ENCODE measurements around the gene SLX9. TPM values are rescaled to one million over a fixed set of nuclear protein-coding genes. Genes with fewer than 3 reads are reported as not detected.
"Not testable (repeated sequence)": the region's sequence is repeated elsewhere in the genome, so short reads cannot be mapped to it uniquely, and the experiment has no call there.

The SLX9 gene
- total RNA-seq, 1 experiment from 2014 or later, result 21.7 TPM

DNA sequence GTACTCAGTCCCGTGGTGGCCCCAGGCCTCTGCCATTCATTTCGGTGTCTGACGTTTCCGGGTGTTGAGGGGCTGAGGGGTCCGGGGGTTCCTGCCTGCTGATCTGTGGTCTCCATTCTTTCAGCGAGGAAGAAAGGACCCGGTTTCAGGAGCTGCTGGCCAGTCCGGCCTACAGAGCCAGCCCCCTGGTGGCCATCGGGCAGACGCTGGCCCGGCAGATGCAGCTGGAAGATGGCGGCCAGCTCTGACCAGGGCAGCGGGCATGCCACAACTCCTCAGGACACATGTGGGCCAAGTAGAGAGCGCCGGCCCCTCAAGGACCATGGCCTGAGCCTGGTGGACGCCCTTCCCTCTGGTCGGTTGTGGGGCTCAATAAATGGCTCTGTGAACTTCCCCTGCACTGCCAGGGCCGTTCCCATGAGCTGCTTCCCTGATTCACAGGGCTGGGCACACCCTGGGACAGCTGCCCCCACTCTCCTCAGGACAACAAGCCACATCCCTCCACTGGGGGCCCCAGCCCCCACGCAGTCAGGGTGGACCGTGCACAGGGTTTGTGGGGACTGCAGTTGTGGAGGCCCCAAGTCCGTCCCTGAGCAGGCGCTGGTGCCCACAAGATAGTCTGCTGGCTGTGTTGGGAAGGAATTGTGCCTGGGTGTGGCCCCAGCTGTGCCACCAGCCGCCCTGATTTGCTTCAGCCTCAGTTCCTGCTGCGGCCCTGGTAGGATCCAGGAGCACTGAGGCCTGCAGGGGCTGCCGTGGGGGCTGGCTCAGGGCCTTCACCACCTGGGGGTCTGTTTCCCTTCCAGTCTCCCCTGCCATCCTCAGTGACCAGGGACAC, 36.9 kb downstream of the SLX9 start:
- DNase-seq (ENCODE audit: low spot score), result not testable (repeated sequence)

GRCh38 chr21:44977616-44978340, 37.9 kb downstream of the SLX9 start:
- no peak for DNase-seq (ENCODE audit: low spot score)

GRCh38 chr21:44979687-44980561, 40.1 kb downstream of the SLX9 start:
- DNase-seq (ENCODE audit: low spot score), result no peak

DNA sequence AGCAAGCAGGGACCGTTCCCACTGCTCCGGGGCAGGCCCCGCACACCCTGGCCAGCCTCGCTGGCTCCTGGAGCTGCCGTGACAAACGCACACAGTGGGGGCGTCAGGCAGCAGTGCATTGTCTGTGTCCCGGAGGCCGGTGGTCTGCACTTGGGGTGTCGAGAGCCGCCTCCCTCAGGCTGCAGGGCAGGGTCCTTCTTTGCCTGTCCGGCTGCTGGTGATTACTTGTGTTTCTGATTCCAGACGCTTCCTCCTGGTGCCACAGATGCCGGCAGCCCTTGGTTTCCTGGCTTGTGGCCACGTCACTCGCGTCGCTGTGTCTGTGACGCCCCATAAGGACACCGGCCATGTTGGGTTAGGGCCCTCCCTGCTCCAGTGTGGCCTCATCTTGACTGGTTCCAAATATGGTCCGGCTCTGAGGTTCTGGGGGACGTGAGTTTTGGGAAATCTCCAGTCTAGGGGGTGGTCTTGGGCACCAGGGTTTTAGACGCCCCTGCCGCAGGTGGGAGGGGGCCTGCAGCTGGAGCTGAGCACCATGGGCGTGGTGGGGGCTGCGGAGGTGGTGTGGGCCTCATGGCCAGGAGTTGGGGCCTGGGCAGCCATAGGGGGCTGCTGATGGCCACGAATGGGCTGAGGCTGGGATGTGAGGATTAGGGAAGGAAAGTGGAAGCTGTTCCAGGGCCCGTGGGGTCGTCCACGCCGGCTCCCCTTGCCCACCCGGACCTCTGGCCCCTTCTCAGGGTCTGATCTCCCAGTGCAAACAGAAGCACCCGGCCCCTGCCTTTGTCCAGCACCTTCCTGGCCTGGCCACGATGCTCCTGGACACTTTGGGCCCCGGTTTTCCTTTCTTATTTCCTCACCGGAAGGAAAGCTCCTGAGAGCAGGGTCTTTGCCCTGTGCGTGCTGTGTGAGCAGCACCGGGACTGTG, 41.0 kb downstream of the SLX9 start:
- DNase-seq (ENCODE audit: low spot score), result no peak

DNA sequence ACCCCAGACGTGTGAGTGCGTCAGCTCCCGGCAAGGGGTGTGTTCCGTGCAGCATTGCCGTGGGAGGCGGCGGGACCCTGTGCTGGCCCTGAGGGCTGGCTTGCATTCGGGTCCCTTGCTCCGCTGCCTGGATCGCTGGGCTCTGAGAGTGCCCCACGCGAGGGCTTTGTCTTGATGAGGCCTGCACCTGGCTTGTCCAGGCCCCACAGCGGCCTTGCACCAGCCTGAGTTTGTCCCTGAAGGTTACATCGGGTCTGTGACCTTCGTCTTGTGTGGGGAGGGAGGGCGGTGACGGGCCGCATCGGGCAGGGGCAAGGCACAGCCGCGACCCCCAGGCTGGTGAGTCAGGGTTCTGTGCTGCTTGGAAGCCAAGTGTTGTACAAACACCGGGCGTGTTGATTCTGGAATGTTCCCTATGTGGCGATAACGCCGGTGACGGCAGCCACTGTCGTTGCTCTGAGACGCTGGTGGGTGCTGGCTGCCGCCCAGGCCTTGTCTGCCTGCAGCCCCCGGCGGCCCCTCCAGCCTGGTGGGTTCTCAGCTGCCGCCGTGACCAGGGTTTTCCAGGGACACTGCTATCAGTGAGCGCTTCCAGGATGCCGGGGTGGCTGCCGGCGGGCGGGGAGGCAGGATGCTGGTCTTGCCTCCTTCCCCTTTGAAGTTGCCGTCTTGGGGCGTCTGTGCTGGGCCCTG, 42.9 kb downstream of the SLX9 start:
- DNase-seq (ENCODE audit: low spot score), result no peak

GRCh38 chr21:44983421-44984206, 43.8 kb downstream of the SLX9 start:
- DNase-seq (ENCODE audit: low spot score), result no peak

GRCh38 chr21:44984428-44984791, 44.6 kb downstream of the SLX9 start:
- DNase-seq (ENCODE audit: low spot score), result no peak

- DNase-seq (ENCODE audit: low spot score), result no peak
Observed at GRCh38 chr21:44984792-44985440, 45.1 kb downstream of the SLX9 start.

GRCh38 chr21:44985441-44986401, 45.9 kb downstream of the SLX9 start:
- no peak for DNase-seq (ENCODE audit: low spot score)

DNA sequence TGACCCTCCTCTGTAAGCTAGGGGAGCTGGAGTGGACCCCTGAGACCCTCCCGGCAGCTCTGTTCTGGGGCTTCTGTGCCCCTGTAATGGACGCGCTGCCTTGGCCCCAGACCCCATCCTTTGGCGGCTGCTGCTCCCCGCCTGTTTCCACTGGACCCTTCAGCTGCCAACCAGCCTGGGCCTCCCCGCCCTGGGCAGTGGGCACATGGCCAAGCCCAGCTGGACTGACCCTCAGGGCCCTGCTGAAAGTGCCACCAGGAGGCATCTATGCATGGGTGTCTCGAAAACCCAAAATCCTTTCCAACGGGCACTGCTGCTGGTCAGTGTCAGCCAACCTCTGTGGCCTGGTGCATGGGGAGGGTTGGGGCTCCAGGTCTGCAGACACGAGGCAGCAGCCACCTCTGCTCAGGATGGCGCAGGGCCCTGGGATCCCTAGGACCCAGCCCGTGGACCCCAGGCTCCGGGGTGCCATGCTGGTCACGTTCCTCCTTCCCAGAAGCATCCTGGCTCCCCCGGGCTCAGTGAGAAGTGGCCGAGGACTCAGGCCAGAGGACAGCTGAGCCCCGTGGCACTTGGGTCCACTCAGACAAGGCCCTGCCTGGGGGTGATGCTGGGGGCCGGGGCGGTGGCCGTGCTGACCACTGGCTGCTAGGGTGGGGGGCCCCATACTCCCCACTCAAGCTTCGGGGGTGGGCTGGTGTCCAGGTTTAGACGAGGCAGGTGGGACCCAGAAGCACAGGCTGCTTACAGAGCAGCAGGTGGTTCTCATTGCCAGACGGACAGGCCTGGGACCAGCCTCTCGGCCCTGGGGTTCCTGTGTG, 46.9 kb downstream of the SLX9 start:
- no peak for DNase-seq (ENCODE audit: low spot score)

DNA sequence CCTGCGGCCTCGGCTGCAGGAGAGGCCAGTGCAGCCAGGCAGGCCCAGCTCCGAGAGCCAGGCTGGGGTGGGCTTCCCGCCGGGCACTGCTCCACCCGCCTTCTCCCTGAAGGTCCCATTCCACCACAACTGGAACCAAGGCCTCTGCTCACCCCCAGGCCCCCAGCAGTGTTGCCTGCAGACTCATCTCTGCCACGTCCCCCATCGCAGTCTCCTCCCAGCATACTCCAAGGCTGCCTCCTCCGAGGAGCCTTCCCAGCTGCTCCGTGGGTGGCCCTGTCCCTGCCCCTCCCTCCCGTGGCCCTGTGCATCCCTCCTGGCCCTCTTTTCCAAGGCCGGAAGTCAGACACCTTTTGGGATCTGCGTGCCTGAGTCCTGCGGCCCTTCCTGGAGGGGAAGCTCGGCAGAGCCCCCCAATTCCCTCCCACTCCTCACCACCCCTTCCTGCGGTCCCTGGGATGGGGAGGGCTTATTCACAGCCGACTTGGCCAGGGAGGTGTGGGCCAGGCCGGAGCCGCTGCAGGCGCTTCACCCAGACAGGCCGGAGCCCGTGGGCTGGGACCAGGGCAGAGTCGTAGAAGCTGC, 47.6 kb downstream of the SLX9 start:
- DNase-seq (ENCODE audit: low spot score), result no peak

- no peak for DNase-seq (ENCODE audit: low spot score)
Observed at GRCh38 chr21:44987886-44988606, 48.2 kb downstream of the SLX9 start.

GRCh38 chr21:44988607-44989536, 49.0 kb downstream of the SLX9 start:
- no peak for DNase-seq (ENCODE audit: low spot score)

GRCh38 chr21:44989537-44989886, 49.7 kb downstream of the SLX9 start:
- no peak for DNase-seq (ENCODE audit: low spot score)

Measured in H4 (cell line).